Transverse colon (tissue), 4 donors: ENCODE results near the gene FAM83F. TPM values are rescaled to one million over a fixed set of nuclear protein-coding genes. Genes with fewer than 3 reads are reported as not detected.

ENCODE experiments used
- DNase-seq: peaks from one replicate; pipeline ENCODE4 v3.0.0-alpha.2; 2019
- H3K27ac ChIP-seq, 4 donors: fragments of 200-600 bp; sonication (generic); 2 replicates each; pipeline ENCODE4 v1.5.1; 2016 to 2018; ENCODE audit warnings: inconsistent platforms in 4 of 4
- H3K27me3 ChIP-seq: fragments of 200-600 bp; sonication (generic); 2 replicates; pipeline ENCODE4 v1.5.1; 2017; ENCODE audit warnings: inconsistent platforms
- H3K36me3 ChIP-seq, 4 donors: fragments of 200-600 bp; sonication (generic); 2 replicates each; pipeline ENCODE4 v1.5.1; 2017 to 2019; ENCODE audit warnings: inconsistent platforms in 4 of 4
- H3K4me1 ChIP-seq, 4 donors: fragments of 200-600 bp; sonication (generic); 2 replicates each; pipeline ENCODE4 v1.5.1; 2017 to 2020; ENCODE audit warnings: inconsistent platforms in 4 of 4
- H3K4me3 ChIP-seq, 4 donors: fragments of 200-600 bp; sonication (generic); 1 replicate in 1 of 4; 2 replicates in 3 of 4; pipeline versions ENCODE4 v1.5.1 to v1.6.1; 2017 to 2019; ENCODE audit warnings: inconsistent platforms in 4 of 4
- H3K9me3 ChIP-seq, 2 donors: fragments of 200-600 bp; sonication (generic); 2 replicates each; pipeline ENCODE4 v1.5.1; 2017 to 2019; ENCODE audit warnings: inconsistent platforms in 2 of 2
- CTCF ChIP-seq, 5 experiments: fragments of 200-600 bp in 3 of 5; fragments of 450-650 bp in 2 of 5; sonication (generic) in 3 of 5; IDR thresholded peaks; 1 replicate in 2 of 5; 2 replicates in 3 of 5; pipeline ENCODE4 v1.5.1; 2016 to 2017; ENCODE audit warnings: antibody characterized with exemption in 5 of 5, inconsistent platforms in 3 of 5, mild to moderate bottlenecking in 2 of 5, moderate library complexity in 1 of 5
- EP300 ChIP-seq: sonication (generic); formaldehyde crosslinking; IDR thresholded peaks from one replicate; pipeline ENCODE4 v1.6.1; 2017; ENCODE audit warnings: antibody characterized with exemption, low read depth
- POLR2A ChIP-seq: fragments of 450-650 bp; IDR thresholded peaks from one replicate; pipeline ENCODE4 v1.6.1; 2016; ENCODE audit warnings: antibody characterized with exemption, mild to moderate bottlenecking, moderate library complexity
- POLR2AphosphoS5 ChIP-seq, 3 donors: sonication (generic); formaldehyde crosslinking; IDR thresholded peaks; one replicate each; pipeline ENCODE4 v1.6.1; 2016; ENCODE audit warnings: antibody characterized with exemption in 3 of 3
- WGBS, 2 donors: methylation state at CpG; one replicate each; pipeline ENCODE4 v1.1.5; 2018; ENCODE audit warnings: low coverage in 1 of 2; 5-methylcytosine and 5-hydroxymethylcytosine counted together
- in situ Hi-C, 4 donors: fragments of 200-750 bp; cut with MboI; loops; one replicate each; pipeline versions ENCODE4 v1.15.0 to v1.15.1; 2017; ENCODE audit warnings: low sequenced_read_pairs in 3 of 4, low pct_ligation_motif_present in 1 of 4, low pct_unique_long_range_greater_than_20kb in 1 of 4
- intact Hi-C: fragments of 100-400 bp; cut with DNase I; formaldehyde crosslinking; loops from one replicate; pipeline ENCODE4 v1.15.1; 2023; ENCODE audit warnings: low total_unique reads
- total RNA-seq, 4 donors: library from RNA; depleted of rRNA; stranded (reverse); fragments of >200 nt; gene quantifications; one replicate each; pipeline ENCODE4 v1.1.0, GENCODE V29; 2016

FAM83F gene
- total RNA-seq, 4 donors from 2014 or later = 18.7 to 36.3 (median 25.4) TPM

- WGBS, 2 donors = 55 to 78% methylated on average over 2 to 27 of the region's 27 CpGs
- peaks cover 0 to 23% (median 3%) of the 10 kb centered on the region in 4 donors for H3K4me1 ChIP-seq
- no peak for TF ChIP-seq POLR2AphosphoS5 (IDR thresholded peaks at IDR 0.05)
- H3K36me3 ChIP-seq = no peaks in the 10 kb centered on the region
- H3K27me3 ChIP-seq = peaks cover 11% of the 10 kb centered on the region
- no peak for DNase-seq
- H3K4me3 ChIP-seq = no peak overlapping the region
- intact Hi-C loops (no loop called here), in situ Hi-C loops (no loop called here)
- no peaks in the 10 kb centered on the region for H3K9me3 ChIP-seq
- no peak overlapping the region for H3K27ac ChIP-seq
These were observed 13.3 kb downstream of the FAM83F start for GRCh38 chr22:40007853-40008710.

DNA sequence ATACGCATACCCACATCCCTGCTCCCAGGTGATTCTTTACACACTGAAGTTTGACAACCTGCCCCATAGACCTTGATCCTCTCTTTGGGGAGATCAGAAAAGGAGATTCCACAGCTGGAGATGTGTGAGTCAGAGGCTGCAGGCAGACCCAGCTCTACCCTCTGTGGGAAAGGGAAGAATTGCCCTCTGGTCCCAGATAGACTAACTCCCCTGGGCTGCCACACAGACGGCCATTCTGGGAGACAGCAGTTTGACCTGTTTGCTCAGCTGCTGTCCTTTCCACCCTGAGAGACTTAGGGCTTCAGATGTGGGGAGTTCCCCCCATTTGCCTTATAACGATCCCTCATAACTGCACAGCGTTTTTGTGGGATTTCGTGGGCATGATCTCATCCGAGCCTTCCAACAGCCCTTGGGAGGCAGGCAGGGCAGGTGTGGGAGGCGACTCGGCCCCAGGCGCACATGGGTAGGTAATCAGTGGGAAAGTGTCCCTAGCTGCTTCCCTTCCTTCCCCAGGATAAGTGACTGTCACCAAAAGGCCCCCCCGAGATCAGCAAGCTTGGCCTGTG, 14.1 kb downstream of the FAM83F start:
- in situ Hi-C loops (no loop called here), intact Hi-C loops (no loop called here)
- Histone ChIP-seq H3K4me1 (peaks cover 0 to 23% (median 3%) of the 10 kb centered on the region in 4 donors), H3K9me3 (no peaks in the 10 kb centered on the region), H3K36me3 (no peaks in the 10 kb centered on the region), H3K27me3 (peaks cover 11% of the 10 kb centered on the region), H3K4me3 (no peak overlapping the region), H3K27ac (no peak overlapping the region)
- no peak for TF ChIP-seq POLR2AphosphoS5 (IDR thresholded peaks at IDR 0.05)
- no peak for TF ChIP-seq POLR2A
- no peak for TF ChIP-seq CTCF (IDR thresholded peaks at IDR 0.05)
- no peak for TF ChIP-seq EP300
- no peak for DNase-seq
- 73 to 80% methylated on average over 1 to 10 of the region's 10 CpGs for WGBS, 2 donors

GRCh38 chr22:40009292-40009774, 14.6 kb downstream of the FAM83F start:
- Histone ChIP-seq H3K4me1 (peaks cover 0 to 24% (median 4%) of the 10 kb centered on the region in 4 donors), H3K27me3 (peaks cover 11% of the 10 kb centered on the region), H3K4me3 (no peak overlapping the region), H3K27ac (no peak overlapping the region), H3K36me3 (no peaks in the 10 kb centered on the region), H3K9me3 (no peaks in the 10 kb centered on the region)
- intact Hi-C loops = no loop called here
- TF ChIP-seq EP300 (no peak), CTCF (IDR thresholded peaks at IDR 0.05) (no peak), POLR2AphosphoS5 (IDR thresholded peaks at IDR 0.05) (no peak), POLR2A (no peak)
- DNase-seq = peak; percentile 29
- 8 to 31% methylated on average over 2 to 11 of the region's 11 CpGs for WGBS, 2 donors
- in situ Hi-C loops = no loop called here

- peaks cover 0 to 29% (median 10%) of the 10 kb centered on the region in 4 donors for H3K4me1 ChIP-seq
- 40 to 71% methylated on average over 4 to 24 of the region's 24 CpGs for WGBS, 2 donors
- in situ Hi-C loops = no loop called here
- H3K4me3 ChIP-seq = no peak overlapping the region
- no peak for DNase-seq
- no peaks in the 10 kb centered on the region for H3K36me3 ChIP-seq
- H3K9me3 ChIP-seq = no peaks in the 10 kb centered on the region
- peaks cover 11% of the 10 kb centered on the region for H3K27me3 ChIP-seq
- no peak for TF ChIP-seq POLR2A
- no peak for TF ChIP-seq POLR2AphosphoS5 (IDR thresholded peaks at IDR 0.05)
- TF ChIP-seq EP300 = no peak
- TF ChIP-seq CTCF (IDR thresholded peaks at IDR 0.05) = no peak
- intact Hi-C loops = no loop called here
- H3K27ac ChIP-seq = no peak overlapping the region
These were observed 15.4 kb downstream of the FAM83F start for GRCh38 chr22:40009951-40010671.
